Measurements from ENCODE around the gene FETUB. TPM values are rescaled to one million over a fixed set of nuclear protein-coding genes. Genes with fewer than 3 reads are reported as not detected.
A peak's percentile ranks its signal among the peaks of the same experiment; 100 is the strongest.

Gene FETUB
- total and polyA plus RNA-seq, 4 donors = not detected

GRCh38 chr3:186599142-186599784 lies 40.9 kb upstream of the FETUB start:
- Histone ChIP-seq H3K36me3 (ENCODE audit: control insufficient read depth in 1 of 2, insufficient read depth in 2 of 2, low read length in 1 of 2) (no peaks in the 10 kb centered on the region), H3K4me3 (ENCODE audit: low read length in 2 of 2) (no peak overlapping the region), H3K4me1 (ENCODE audit: control insufficient read depth in 1 of 2, insufficient read depth in 2 of 2, low read length in 2 of 2) (no peaks in the 10 kb centered on the region), H3K27ac (ENCODE audit: low read depth in 1 of 2, low read length in 2 of 2) (no peak overlapping the region), H3K9me3 (ENCODE audit: control insufficient read depth, low read length) (no peaks in the 10 kb centered on the region), H3K27me3 (ENCODE audit: control insufficient read depth in 1 of 2, insufficient read depth in 2 of 2, low read length in 1 of 2) (no peaks in the 10 kb centered on the region)
- DNase-seq (no peak), ATAC-seq (ENCODE audit: low FRiP score) (peak; percentile 49)
- 81 to 89% methylated on average over 12 of the region's 12 CpGs for WGBS, 2 donors
- intact Hi-C loops (cut with DNase I) = no loop called here

DNA sequence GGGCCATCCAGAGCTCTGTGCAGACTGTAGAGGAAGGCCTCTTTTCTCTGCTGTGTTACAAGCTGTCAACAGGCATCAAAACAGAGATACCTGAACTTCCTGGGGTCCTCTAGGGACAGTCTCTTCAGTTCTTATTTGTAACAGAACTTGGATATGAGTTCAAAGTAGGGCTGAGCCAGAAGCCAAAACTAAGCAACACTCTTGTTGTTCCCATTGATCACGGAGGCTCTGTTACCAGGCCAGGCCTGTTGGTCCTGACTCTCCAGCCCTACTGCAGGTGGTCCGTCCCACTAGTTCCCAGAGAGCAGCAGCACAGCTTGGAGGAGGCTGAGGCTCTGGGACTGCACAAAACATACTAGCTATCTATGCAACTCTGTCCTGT lies 40.4 kb upstream of the FETUB start:
- Histone ChIP-seq H3K4me3 (ENCODE audit: low read length in 2 of 2) (no peak overlapping the region), H3K9me3 (ENCODE audit: control insufficient read depth, low read length) (no peaks in the 10 kb centered on the region), H3K27me3 (ENCODE audit: control insufficient read depth in 1 of 2, insufficient read depth in 2 of 2, low read length in 1 of 2) (no peaks in the 10 kb centered on the region), H3K27ac (ENCODE audit: low read depth in 1 of 2, low read length in 2 of 2) (no peak overlapping the region), H3K36me3 (ENCODE audit: control insufficient read depth in 1 of 2, insufficient read depth in 2 of 2, low read length in 1 of 2) (no peaks in the 10 kb centered on the region), H3K4me1 (ENCODE audit: control insufficient read depth in 1 of 2, insufficient read depth in 2 of 2, low read length in 2 of 2) (no peaks in the 10 kb centered on the region)
- ATAC-seq (ENCODE audit: low FRiP score) (peak; percentile 15), DNase-seq (no peak)
- intact Hi-C loops (cut with DNase I) = no loop called here
- WGBS, 2 donors = 96 to 98% methylated on average over 2 of the region's 2 CpGs

DNA sequence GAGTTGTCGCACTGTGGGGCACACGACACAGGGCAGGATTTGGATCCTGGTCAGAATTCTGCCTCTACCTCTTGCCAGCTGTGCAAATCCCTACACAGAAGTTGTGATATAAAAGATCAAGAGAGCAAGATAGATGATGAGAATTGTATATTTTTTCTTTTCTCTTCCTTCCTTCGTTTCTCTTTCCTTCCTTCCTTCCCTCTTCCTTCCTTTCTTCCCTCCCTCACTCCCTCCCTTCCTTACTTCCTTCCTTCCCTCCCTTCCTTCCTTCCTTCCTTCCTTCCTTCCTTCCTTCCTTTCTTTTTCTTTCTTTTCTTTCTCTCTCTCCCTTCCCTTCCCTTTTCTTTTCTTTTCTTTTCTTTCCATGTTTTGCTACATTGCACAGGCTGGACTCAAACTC lies 39.3 kb upstream of the FETUB start:
- intact Hi-C loops (cut with DNase I) = no loop called here
- ATAC-seq (ENCODE audit: low FRiP score) = no peak
- no peak for DNase-seq
- Histone ChIP-seq H3K27me3 (ENCODE audit: control insufficient read depth in 1 of 2, insufficient read depth in 2 of 2, low read length in 1 of 2) (no peaks in the 10 kb centered on the region), H3K4me3 (ENCODE audit: low read length in 2 of 2) (no peak overlapping the region), H3K36me3 (ENCODE audit: control insufficient read depth in 1 of 2, insufficient read depth in 2 of 2, low read length in 1 of 2) (no peaks in the 10 kb centered on the region), H3K4me1 (ENCODE audit: control insufficient read depth in 1 of 2, insufficient read depth in 2 of 2, low read length in 2 of 2) (no peaks in the 10 kb centered on the region), H3K27ac (ENCODE audit: low read depth in 1 of 2, low read length in 2 of 2) (no peak overlapping the region), H3K9me3 (ENCODE audit: control insufficient read depth, low read length) (no peaks in the 10 kb centered on the region)
- 46 to 64% methylated on average over 3 of the region's 3 CpGs for WGBS, 2 donors

DNA sequence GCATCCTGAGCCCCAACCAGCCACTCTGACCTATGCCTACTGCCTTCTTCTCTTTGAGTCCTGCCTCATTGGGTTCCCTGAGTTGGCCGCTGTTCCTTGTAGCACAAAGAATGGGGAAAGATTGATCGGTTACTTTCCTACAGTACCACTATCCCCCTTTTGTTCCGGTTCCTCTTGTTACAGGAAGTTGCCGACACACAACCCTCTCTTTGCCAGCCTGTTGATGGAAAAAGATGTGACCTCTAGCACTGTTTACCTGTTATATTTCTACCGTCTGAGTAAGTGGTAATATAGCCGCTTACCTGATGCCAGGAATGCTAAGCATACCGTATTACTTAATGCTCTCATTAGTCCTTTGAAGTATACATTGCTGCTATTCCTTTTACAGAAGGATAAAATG lies 37.0 kb upstream of the FETUB start:
- Histone ChIP-seq H3K27me3 (ENCODE audit: control insufficient read depth in 1 of 2, insufficient read depth in 2 of 2, low read length in 1 of 2) (no peaks in the 10 kb centered on the region), H3K4me3 (ENCODE audit: low read length in 2 of 2) (no peak overlapping the region), H3K9me3 (ENCODE audit: control insufficient read depth, low read length) (no peaks in the 10 kb centered on the region), H3K4me1 (ENCODE audit: control insufficient read depth in 1 of 2, insufficient read depth in 2 of 2, low read length in 2 of 2) (no peaks in the 10 kb centered on the region), H3K27ac (ENCODE audit: low read depth in 1 of 2, low read length in 2 of 2) (no peak overlapping the region), H3K36me3 (ENCODE audit: control insufficient read depth in 1 of 2, insufficient read depth in 2 of 2, low read length in 1 of 2) (no peaks in the 10 kb centered on the region)
- ATAC-seq (ENCODE audit: low FRiP score) (no peak), DNase-seq (no peak)
- intact Hi-C loops (cut with DNase I) = no loop called here
- WGBS, 2 donors = 91 to 92% methylated on average over 7 of the region's 7 CpGs

- Histone ChIP-seq H3K4me1 (ENCODE audit: control insufficient read depth in 1 of 2, insufficient read depth in 2 of 2, low read length in 2 of 2) (no peaks in the 10 kb centered on the region), H3K27ac (ENCODE audit: low read depth in 1 of 2, low read length in 2 of 2) (no peak overlapping the region), H3K4me3 (ENCODE audit: low read length in 2 of 2) (no peak overlapping the region), H3K27me3 (ENCODE audit: control insufficient read depth in 1 of 2, insufficient read depth in 2 of 2, low read length in 1 of 2) (no peaks in the 10 kb centered on the region), H3K9me3 (ENCODE audit: control insufficient read depth, low read length) (no peaks in the 10 kb centered on the region), H3K36me3 (ENCODE audit: control insufficient read depth in 1 of 2, insufficient read depth in 2 of 2, low read length in 1 of 2) (no peaks in the 10 kb centered on the region)
- DNase-seq = no peak
- intact Hi-C loops (cut with DNase I) = no loop called here
- no peak for ATAC-seq (ENCODE audit: low FRiP score)
These were observed 35.1 kb upstream of the FETUB start for GRCh38 chr3:186605078-186605477.

DNA sequence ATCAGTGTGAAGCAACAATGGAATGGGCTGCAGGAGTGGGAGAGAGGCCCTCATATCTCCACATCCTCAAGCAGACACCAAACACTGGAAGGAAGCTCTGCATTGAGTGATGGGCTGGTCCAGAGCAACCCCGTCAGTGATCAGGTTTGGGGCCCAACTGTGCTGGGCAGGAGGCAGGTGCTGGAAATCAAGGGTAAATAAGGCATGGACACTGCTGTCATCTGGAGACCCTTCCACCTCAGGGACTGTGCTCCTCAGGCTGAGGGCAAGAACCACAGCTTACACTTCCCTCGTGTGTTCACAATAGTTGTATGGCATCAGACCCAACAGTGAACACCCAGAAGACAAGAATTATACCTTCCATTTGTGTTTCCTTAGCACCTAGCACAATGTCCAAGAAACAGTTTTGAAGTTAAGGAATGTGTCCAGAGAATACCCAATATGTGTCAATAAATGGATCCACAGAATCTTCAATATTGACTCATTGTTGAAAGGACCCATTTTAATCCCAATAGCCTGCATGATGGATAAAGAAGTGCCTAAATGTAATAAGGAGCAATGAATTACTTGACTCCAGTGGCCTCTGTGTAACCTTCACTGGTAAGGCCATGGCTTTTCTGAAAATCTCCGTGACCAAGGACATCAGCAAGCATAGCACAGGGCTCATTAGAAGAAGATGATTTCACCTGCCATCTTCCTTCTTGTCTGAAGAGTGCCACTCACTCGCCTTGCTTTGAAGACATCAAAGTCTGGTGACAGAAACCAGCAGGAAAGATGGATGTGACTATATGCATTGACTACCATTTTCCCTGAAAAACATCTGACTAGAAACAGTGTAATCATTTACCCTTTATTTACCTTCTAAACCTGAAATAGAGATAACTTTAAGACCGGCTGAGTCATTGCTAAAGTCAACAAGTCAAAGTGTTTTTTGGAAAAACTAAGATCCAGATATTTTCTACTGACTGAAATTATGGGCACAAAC lies 34.3 kb upstream of the FETUB start:
- Histone ChIP-seq H3K36me3 (ENCODE audit: control insufficient read depth in 1 of 2, insufficient read depth in 2 of 2, low read length in 1 of 2) (no peaks in the 10 kb centered on the region), H3K9me3 (ENCODE audit: control insufficient read depth, low read length) (no peaks in the 10 kb centered on the region), H3K27ac (ENCODE audit: low read depth in 1 of 2, low read length in 2 of 2) (no peak overlapping the region), H3K4me1 (ENCODE audit: control insufficient read depth in 1 of 2, insufficient read depth in 2 of 2, low read length in 2 of 2) (no peaks in the 10 kb centered on the region), H3K27me3 (ENCODE audit: control insufficient read depth in 1 of 2, insufficient read depth in 2 of 2, low read length in 1 of 2) (no peaks in the 10 kb centered on the region), H3K4me3 (ENCODE audit: low read length in 2 of 2) (no peak overlapping the region)
- DNase-seq (no peak), ATAC-seq (ENCODE audit: low FRiP score) (no peak)
- WGBS, 2 donors = 67 to 74% methylated on average over 5 of the region's 5 CpGs
- intact Hi-C loops (cut with DNase I) = no loop called here

DNA sequence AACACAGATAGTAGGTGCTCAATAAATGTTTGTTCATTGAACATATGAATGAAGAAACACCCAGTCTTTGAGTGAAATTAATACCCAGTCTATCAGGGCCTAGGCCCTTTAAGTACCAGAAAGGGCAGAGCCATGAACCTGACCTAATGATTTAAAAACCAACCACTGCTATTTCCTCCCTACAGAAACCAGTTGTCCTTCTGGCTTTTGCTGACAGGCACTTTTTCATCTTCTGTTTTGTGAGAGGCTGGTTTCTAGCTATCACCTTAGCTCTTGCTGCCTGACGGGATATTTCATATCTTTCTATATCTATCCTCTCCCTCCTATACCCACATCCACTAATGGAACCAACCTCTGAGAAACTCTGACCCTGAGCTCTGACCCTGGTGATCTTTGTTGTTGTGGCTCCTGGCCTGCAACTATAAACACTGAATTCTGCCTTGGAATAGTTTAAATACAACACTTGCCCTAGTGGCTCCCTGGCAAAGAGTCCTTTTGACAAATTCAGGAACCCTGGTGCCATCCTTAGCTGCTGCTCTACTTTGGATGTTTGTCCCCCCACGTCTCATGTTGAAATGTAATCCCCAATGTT lies 31.5 kb upstream of the FETUB start:
- H3K36me3 ChIP-seq (ENCODE audit: control insufficient read depth in 1 of 2, insufficient read depth in 2 of 2, low read length in 1 of 2) = no peaks in the 10 kb centered on the region
- DNase-seq = no peak
- H3K4me1 ChIP-seq (ENCODE audit: control insufficient read depth in 1 of 2, insufficient read depth in 2 of 2, low read length in 2 of 2) = no peaks in the 10 kb centered on the region
- no peaks in the 10 kb centered on the region for H3K27me3 ChIP-seq (ENCODE audit: control insufficient read depth in 1 of 2, insufficient read depth in 2 of 2, low read length in 1 of 2)
- no peaks in the 10 kb centered on the region for H3K9me3 ChIP-seq (ENCODE audit: control insufficient read depth, low read length)
- WGBS, 2 donors = 92 to 100% methylated on average over 2 of the region's 2 CpGs
- no peak overlapping the region for H3K27ac ChIP-seq (ENCODE audit: low read depth in 1 of 2, low read length in 2 of 2)
- ATAC-seq (ENCODE audit: low FRiP score) = no peak
- H3K4me3 ChIP-seq (ENCODE audit: low read length in 2 of 2) = no peak overlapping the region
- intact Hi-C loops (cut with DNase I) = no loop called here

DNA sequence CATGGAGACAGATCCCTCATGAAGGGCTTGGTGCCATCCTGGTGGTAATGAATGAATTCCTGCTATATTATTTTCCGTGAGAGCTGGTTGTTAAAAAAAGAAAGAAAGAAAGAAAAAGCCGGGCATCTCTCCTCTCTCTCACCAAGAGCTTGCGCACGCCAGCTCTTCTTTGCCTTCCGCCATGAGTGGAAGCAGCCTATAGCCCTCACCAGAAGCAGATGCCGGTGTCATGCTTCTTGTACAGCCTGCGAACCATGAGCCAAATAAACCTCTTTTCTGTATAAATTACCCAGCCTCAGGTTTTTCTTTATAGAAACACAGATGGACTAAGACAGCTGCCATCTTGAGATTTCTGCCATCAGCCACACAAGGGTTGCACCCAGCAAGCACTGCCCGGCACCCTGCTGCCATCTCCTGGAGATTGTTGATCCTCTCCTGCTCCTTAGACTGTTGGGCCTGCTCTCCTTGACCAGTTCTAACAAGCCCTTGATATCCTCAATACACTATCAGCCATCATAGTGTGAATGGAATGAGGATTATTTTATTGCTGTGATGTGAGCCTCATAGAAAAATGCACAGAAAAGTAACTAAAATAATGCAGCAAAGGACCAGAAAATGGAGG lies 30.8 kb upstream of the FETUB start:
- Histone ChIP-seq H3K9me3 (ENCODE audit: control insufficient read depth, low read length) (no peaks in the 10 kb centered on the region), H3K27ac (ENCODE audit: low read depth in 1 of 2, low read length in 2 of 2) (no peak overlapping the region), H3K27me3 (ENCODE audit: control insufficient read depth in 1 of 2, insufficient read depth in 2 of 2, low read length in 1 of 2) (no peaks in the 10 kb centered on the region), H3K4me1 (ENCODE audit: control insufficient read depth in 1 of 2, insufficient read depth in 2 of 2, low read length in 2 of 2) (no peaks in the 10 kb centered on the region), H3K4me3 (ENCODE audit: low read length in 2 of 2) (no peak overlapping the region), H3K36me3 (ENCODE audit: control insufficient read depth in 1 of 2, insufficient read depth in 2 of 2, low read length in 1 of 2) (no peaks in the 10 kb centered on the region)
- 92 to 94% methylated on average over 8 of the region's 8 CpGs for WGBS, 2 donors
- no peak for DNase-seq
- intact Hi-C loops (cut with DNase I) = no loop called here
- no peak for ATAC-seq (ENCODE audit: low FRiP score)
